GM13976 (cell line): ENCODE measurements around the gene JKAMP.
A peak's percentile ranks its signal among the peaks of the same experiment; 100 is the strongest.

Experiments used
- DNase-seq: peaks from one replicate; pipeline ENCODE4 v3.0.0; 2012; ENCODE audit warnings: low spot score
- in situ Hi-C: fragments of 300-500 bp; cut with MboI; formaldehyde crosslinking; loops from one replicate; pipeline ENCODE4 v1.12.0; 2022; ENCODE audit warnings: low sequenced_read_pairs, mixed read lengths, inconsistent platforms; ENCODE audit not compliant: unreplicated experiment
- TF ChIP-seq, protein P1 (sequence below): IDR thresholded peaks from 2 replicates; pipeline ENCODE4 v1.5.1; 2012; ENCODE audit warnings: borderline replicate concordance, mild to moderate bottlenecking; ENCODE audit not compliant: insufficient read depth; ENCODE audit errors: extremely low read depth, missing control alignments, control extremely low read depth

JKAMP gene

DNA sequence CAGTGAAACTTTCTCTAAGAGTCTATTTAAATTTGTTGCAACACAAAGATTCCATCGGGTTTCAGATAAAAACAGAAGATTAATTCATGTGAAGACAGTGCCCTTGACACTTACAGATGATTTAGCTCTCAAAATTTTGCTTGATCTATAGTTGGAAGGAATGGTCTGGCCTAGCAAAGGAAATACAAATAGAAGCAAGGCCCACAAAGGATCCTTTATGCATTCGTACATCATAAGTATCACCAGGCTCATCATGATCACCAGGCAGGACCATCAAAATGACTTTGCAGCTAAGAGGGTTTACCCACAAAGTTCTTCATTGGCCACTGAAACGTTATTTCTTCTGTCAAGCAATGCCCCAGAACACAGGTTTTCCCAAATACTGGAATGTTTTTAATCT, 24.8 kb downstream of the JKAMP start:
- TF ChIP-seq, protein P1, sequence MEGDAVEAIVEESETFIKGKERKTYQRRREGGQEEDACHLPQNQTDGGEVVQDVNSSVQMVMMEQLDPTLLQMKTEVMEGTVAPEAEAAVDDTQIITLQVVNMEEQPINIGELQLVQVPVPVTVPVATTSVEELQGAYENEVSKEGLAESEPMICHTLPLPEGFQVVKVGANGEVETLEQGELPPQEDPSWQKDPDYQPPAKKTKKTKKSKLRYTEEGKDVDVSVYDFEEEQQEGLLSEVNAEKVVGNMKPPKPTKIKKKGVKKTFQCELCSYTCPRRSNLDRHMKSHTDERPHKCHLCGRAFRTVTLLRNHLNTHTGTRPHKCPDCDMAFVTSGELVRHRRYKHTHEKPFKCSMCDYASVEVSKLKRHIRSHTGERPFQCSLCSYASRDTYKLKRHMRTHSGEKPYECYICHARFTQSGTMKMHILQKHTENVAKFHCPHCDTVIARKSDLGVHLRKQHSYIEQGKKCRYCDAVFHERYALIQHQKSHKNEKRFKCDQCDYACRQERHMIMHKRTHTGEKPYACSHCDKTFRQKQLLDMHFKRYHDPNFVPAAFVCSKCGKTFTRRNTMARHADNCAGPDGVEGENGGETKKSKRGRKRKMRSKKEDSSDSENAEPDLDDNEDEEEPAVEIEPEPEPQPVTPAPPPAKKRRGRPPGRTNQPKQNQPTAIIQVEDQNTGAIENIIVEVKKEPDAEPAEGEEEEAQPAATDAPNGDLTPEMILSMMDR, result no peak
- in situ Hi-C loops, result no loop called here
- no peak for DNase-seq

DNA sequence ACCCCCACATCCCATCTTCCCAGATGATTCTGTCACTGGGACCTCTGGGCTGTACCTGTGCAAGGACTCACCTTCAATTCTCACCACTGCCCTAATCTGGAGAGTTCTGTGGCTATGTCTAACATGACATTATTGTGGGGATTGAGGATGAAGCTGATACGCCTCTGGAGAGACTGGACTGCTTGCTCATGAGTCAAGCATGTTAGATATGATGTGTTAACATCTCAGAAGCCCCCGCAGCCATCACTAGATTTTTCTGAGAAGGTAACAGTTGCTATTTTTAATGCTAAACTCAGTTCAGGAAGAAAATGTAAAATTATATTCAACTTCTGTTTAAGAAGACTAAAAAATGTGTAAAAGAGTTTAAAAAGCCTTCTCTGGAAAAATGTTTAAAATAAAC, 25.7 kb downstream of the JKAMP start:
- in situ Hi-C loops, result no loop called here
- DNase-seq, result no peak
- TF ChIP-seq, protein P1, result no peak

DNA sequence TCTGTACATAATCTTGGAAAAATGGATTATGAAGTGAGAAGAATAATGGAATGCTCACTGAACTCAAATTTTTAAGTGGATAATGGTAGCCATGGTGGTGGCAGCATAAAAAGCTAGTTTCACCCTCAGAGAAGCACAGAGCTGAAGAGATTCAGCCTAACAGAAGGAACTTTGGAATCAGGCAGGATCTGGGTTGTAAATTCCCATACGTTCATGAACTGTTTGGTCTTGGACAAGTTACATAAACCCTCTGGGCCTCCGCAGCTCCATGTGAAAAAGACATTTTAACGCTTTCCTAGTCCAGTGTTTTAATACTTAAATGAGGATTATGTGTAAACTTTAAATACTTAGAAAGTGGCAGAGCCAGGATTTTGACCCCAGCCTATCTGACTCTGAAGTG, 26.6 kb downstream of the JKAMP start:
- TF ChIP-seq, protein P1, result no peak
- in situ Hi-C loops, result no loop called here
- no peak for DNase-seq

DNA sequence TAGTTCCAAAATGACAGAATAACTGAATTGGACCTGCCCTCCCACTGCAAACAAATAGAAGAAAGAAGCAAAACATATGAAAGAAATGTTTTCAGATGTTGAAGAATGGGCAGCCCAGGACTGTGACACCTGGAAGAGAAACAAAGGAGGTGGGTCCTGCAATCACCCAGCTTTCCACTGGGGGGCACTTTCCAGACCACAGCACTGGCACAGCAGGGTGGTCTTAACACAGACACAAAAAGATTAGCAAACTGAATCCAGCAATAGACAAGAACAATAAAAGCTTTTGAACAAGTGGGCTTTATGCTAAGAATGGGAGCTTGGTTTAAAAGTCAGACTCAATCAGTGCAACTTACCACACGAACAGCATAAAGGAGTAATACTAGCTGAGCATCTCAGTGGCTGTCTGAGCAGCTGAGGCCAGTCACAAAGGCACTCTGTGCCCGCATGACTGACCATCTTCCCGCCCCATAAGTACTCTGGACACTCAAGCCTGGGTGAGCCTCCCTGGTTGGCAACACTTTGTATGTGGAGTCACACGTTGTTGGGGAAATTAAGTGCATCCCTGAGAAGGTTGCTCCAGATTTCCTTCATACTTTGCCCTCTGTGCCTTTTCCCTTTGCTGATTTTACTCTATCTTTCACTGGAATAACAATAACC, 27.7 kb downstream of the JKAMP start:
- in situ Hi-C loops, result no loop called here
- TF ChIP-seq, protein P1, result peak; percentile 34

DNA sequence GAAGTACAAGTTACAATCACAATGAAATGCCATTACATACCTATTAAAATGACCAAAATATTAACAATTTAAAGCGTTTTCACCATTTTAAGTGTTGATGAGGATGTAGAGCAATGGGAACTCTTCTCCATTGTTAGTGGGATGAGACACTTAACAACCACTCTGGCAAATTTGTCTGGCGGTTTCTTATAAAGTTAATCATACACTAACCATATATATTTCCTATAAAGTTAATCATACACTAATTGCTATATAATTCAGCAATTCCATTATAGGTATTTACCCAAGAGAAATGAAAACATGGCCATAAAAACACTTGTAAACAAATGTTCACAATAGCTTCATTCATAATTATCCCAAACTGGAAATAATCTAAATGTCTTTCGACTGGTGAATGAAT, 35.9 kb downstream of the JKAMP start:
- in situ Hi-C loops, result no loop called here
- TF ChIP-seq, protein P1, result no peak
- no peak for DNase-seq

More for the DNA sequence above, 27.7 kb downstream of the JKAMP start:
- peak; percentile 23 for DNase-seq

DNA sequence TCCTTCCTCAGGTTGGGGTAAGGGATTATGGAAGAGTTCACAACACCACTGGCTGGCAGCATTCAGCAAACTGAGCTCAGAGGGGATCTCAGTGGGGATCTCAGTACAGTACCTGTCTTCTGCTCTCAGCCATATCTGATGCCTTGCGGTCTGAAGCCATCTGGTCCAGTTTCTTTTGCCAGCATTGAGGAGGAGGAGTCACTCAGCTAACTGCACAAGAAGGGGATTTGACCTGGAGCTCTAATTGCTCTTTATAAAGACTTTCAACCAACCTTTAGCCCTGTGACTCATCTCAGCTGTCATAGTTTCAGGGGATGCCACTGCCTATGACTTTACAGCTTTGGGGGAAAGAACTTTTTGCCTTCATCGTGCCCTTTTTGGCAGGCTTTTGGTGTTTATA, 44.9 kb downstream of the JKAMP start:
- TF ChIP-seq, protein P1, result no peak
- in situ Hi-C loops, result no loop called here
- no peak for DNase-seq
